Measurements from ENCODE around the gene C1RL. TPM values are rescaled to one million over a fixed set of nuclear protein-coding genes. Genes with fewer than 3 reads are reported as not detected.
"Not testable (repeated sequence)": the region's sequence is repeated elsewhere in the genome, so short reads cannot be mapped to it uniquely, and the experiment has no call there.

Gene C1RL
- total RNA-seq, 4 donors from 2014 or later = 85.9 to 126 (median 107) TPM

DNA sequence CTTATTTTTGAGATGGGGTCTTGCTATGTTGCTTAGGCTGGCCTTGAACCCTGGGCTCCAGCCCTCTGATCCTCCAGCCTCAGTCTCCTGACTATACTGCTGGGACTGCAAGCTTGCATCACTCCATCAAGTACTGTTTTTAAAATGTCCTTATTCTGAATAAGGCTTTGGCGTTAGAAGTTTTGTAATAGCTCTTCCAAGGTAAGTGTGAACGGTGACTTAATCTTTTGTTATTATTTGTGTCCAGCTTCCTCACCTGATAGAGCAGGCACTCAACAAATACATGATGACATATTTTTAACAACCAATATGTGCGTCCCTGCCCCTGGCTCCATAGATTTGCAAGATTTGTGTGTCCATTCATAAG, 1.4 kb downstream of the C1RL start:
- DNase-seq (ENCODE audit: low spot score) = no peak
- TF ChIP-seq, protein P1, sequence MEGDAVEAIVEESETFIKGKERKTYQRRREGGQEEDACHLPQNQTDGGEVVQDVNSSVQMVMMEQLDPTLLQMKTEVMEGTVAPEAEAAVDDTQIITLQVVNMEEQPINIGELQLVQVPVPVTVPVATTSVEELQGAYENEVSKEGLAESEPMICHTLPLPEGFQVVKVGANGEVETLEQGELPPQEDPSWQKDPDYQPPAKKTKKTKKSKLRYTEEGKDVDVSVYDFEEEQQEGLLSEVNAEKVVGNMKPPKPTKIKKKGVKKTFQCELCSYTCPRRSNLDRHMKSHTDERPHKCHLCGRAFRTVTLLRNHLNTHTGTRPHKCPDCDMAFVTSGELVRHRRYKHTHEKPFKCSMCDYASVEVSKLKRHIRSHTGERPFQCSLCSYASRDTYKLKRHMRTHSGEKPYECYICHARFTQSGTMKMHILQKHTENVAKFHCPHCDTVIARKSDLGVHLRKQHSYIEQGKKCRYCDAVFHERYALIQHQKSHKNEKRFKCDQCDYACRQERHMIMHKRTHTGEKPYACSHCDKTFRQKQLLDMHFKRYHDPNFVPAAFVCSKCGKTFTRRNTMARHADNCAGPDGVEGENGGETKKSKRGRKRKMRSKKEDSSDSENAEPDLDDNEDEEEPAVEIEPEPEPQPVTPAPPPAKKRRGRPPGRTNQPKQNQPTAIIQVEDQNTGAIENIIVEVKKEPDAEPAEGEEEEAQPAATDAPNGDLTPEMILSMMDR (IDR thresholded peaks at IDR 0.05) = no peak
- peak; percentile 5 for ATAC-seq (ENCODE audit: low FRiP score)

DNA sequence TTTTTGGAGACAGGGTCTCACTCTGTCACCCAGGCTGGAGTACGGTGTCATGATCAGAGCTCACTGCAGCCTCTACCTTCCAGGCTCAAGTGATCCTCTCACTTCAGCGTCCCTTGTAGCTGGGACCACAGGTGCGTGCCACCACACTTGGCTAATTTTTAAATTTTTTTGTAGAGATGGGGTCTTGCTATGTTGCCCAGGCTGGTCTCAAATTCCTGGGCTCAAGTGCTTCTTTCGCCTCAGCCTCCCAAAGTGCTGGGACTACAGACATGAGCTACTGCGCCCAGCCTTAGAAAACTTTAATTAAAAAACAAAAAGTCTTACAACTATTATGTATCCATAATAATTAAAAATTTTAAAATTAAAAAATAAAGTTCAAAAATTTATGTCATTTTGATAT, 1.8 kb downstream of the C1RL start:
- not testable (repeated sequence) for ATAC-seq (ENCODE audit: low FRiP score); DNase-seq (ENCODE audit: low spot score)

DNA sequence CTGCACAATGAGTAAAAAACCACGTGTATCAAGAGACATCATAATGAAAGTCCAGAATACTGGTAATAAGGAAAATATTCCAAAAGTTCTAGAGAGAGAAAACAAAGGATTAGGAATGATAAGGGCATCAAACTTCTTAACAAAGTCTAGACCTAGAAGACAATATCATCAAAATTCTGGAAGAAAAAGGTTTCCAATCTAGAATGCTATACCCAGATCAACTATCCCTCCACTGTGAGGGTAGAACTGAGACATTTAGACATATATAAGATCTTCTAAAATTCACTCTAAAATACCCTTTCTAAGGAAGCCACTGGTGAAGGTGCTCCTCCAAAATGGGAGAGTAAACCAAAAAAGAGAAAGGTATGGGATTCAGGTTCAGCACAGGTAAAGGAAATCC, 2.9 kb downstream of the C1RL start:
- TF ChIP-seq, protein P1 (IDR thresholded peaks at IDR 0.05) = no peak
- DNase-seq (ENCODE audit: low spot score) = no peak
- no peak for ATAC-seq (ENCODE audit: low FRiP score)

DNA sequence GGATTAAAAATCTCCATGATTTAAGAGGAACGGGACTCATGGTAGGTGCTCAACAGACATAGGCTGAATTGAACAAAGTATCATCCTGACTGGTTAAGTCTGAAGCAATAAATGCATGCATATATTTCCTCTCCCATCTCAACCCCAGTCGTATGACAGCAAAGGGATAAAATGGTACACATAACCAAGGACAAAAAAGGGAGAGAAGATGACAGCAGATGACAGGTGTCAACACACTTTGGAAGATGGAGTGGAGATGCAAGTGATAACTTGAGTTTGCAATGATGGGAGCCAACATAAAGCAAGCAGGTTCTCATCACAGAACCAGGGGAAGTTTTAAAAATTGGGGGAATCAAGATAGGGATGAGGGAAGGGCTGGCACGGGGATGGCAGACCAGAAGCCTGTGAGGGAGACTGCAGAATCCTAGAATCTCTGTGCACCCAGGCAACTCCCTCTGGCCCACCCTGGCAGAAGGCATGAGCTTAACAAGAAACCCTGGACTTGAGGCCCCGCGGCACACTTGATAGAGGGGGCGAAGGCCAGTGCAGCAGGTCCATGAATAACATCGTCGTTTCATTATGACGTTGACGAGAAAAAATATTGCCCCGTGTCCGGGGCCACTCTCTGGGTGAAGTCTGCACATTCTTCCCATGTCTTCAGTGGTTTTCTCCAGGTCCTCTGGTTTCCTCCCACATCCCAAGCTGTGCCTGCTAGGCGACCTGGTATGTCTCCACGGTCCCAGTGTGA, 5.0 kb downstream of the C1RL start:
- TF ChIP-seq, protein P1 (IDR thresholded peaks at IDR 0.05) = no peak
- no peak for ATAC-seq (ENCODE audit: low FRiP score)
- no peak for DNase-seq (ENCODE audit: low spot score)

DNA sequence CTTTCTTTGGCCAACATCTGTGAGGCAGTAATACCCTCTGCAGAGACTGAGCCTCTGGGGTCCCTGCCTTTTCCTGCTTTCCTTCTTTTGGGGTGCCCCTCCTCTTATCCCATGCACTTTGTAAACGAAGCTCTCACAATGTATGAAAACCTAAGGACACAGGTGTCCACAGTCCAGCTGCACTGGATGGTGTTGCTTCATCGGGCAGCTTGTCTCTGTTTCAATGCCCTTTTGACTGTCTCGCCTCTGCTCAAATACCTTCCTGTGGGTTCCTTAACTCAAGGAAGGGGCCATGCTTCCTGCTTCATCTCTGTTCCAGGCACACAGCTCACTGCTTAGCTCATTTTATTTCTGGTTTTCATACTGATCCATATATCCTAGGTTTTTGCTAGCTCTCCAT, 6.4 kb downstream of the C1RL start:
- no peak for ATAC-seq (ENCODE audit: low FRiP score)
- DNase-seq (ENCODE audit: low spot score) = no peak

DNA sequence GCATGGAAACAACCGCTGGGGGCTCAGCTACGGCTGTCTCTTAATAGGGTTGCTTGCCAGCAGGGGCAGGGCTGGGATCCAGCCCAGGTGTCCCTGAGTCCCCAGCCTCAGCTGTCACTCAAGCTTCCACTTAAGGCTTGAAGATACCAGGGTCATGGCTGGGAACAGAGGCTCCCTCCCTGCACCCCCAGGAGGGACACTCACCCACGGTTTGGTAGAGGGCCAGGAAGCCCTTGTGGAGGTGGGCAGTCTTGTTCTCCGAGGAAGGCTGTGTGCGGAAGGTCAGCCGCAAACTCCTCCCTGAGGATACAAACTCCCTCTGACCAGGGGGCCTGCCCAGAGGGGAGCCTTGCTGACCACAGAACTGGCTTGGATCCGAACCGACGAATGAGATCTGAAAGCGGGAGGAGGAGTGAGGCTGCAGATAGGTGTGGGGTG, 7.3 kb downstream of the C1RL start:
- ATAC-seq (ENCODE audit: low FRiP score) (peak; percentile 24), DNase-seq (ENCODE audit: low spot score) (no peak)
- TF ChIP-seq, protein P1 (IDR thresholded peaks at IDR 0.05) = no peak

More for the DNA sequence above, 6.4 kb downstream of the C1RL start:
- TF ChIP-seq, protein P1 (IDR thresholded peaks at IDR 0.05) = no peak

DNA sequence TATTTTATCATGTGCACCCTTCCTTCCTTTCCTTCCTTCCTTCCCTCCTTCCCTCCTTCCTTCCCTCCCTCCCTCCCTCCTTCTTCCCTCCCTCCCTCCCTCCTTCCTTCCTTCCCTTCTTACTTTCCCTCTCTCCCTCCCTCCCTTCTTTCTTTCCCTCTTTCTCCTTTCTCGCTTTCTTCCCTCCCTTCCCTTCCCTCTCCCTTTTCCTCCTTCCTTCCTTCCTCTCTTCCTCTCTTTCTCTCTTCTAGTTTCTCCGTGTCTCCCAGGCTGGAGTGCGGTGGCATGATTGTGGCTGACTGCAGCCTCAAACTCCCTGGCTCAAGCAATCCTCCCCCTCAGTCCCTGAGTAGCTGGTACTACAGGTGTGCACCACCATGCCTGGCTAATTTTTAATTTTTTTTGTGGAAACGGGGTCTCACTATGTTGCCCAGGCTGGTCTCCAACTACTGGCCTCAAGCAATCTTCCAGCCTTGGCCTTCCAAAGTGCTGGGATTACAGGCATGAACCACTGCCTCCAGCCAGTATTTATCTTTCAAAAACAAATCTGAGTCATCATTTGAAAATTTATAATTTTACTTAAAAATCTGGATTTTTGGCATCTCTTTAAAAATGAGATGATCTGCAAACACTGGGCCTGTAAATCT, 7.8 kb downstream of the C1RL start:
- TF ChIP-seq, protein P1 (IDR thresholded peaks at IDR 0.05) = no peak
- ATAC-seq (ENCODE audit: low FRiP score) (peak; percentile 18), DNase-seq (ENCODE audit: low spot score) (no peak)
